B cell (primary cell): ENCODE data around the gene ELL.

Source experiments
- CTCF ChIP-seq: fragments of 200-600 bp; IDR thresholded peaks from one replicate; pipeline ENCODE4 v1.8.0; 2022; ENCODE audit warnings: antibody characterized with exemption, mild to moderate bottlenecking
- EZH2 ChIP-seq: IDR thresholded peaks from 2 replicates; pipeline ENCODE4 v1.6.1; 2012; ENCODE audit warnings: borderline replicate concordance, low read depth, mild to moderate bottlenecking, moderate library complexity, low read length; ENCODE audit not compliant: insufficient read depth, poor library complexity, severe bottlenecking

GRCh38 chr19:18514800-18515682 lies 6.8 kb downstream of the ELL start:
- TF ChIP-seq CTCF (no peak), EZH2 (no peak)
